Tibial nerve (tissue), 4 donors: ENCODE data around the gene RAPGEF5. TPM values are rescaled to one million over a fixed set of nuclear protein-coding genes. Genes with fewer than 3 reads are reported as not detected.

ENCODE experiments used
- DNase-seq, 2 donors: peaks; one replicate each; pipeline ENCODE4 v3.0.0-alpha.2; 2019; ENCODE audit warnings: low spot score in 2 of 2
- H3K27ac ChIP-seq, 4 donors: fragments of 200-600 bp; sonication (generic) in 3 of 4; one replicate each; pipeline ENCODE4 v1.5.1; 2017 to 2019; ENCODE audit warnings: mild to moderate bottlenecking in 1 of 4
- H3K27me3 ChIP-seq, 2 donors: fragments of 200-600 bp; sonication (generic) in 1 of 2; one replicate each; pipeline versions ENCODE4 v1.5.1 to v1.6.0; 2017 to 2019
- H3K36me3 ChIP-seq, 3 donors: fragments of 200-600 bp; sonication (generic); one replicate each; pipeline ENCODE4 v1.5.1; 2018 to 2019
- H3K4me1 ChIP-seq, 4 donors: fragments of 200-600 bp; sonication (generic) in 3 of 4; one replicate each; pipeline ENCODE4 v1.5.1; 2017 to 2019
- H3K4me3 ChIP-seq, 4 donors: fragments of 200-600 bp; sonication (generic) in 3 of 4; one replicate each; pipeline ENCODE4 v1.5.1; 2017 to 2019; ENCODE audit warnings: mild to moderate bottlenecking in 1 of 4, moderate library complexity in 1 of 4
- H3K9me3 ChIP-seq, 4 donors: fragments of 200-600 bp; sonication (generic) in 3 of 4; one replicate each; pipeline ENCODE4 v1.5.1; 2017 to 2019
- EP300 ChIP-seq, 2 donors: sonication (generic); formaldehyde crosslinking; IDR thresholded peaks; one replicate each; pipeline ENCODE4 v1.6.1; 2017; ENCODE audit warnings: antibody characterized with exemption in 2 of 2, mild to moderate bottlenecking in 1 of 2
- POLR2A ChIP-seq, 2 donors: fragments of 450-650 bp; IDR thresholded peaks; one replicate each; pipeline ENCODE4 v1.6.1; 2017; ENCODE audit warnings: antibody characterized with exemption in 2 of 2, mild to moderate bottlenecking in 2 of 2, moderate library complexity in 2 of 2
- WGBS, 2 donors: methylation state at CpG; one replicate each; pipeline ENCODE4 v1.1.5; 2018; 5-methylcytosine and 5-hydroxymethylcytosine counted together
- total RNA-seq, 4 donors: library from RNA; depleted of rRNA; stranded (reverse); fragments of >200 nt; gene quantifications; one replicate each; pipeline ENCODE4 v1.1.0, GENCODE V29; 2016
- TF ChIP-seq, protein P1 (sequence below), 5 experiments: fragments of 200-600 bp in 3 of 5; fragments of 450-650 bp in 2 of 5; sonication (generic) in 3 of 5; IDR thresholded peaks; one replicate each; pipeline ENCODE4 v1.5.1; 2016 to 2019; ENCODE audit warnings: antibody characterized with exemption in 5 of 5, mild to moderate bottlenecking in 3 of 5, moderate library complexity in 2 of 5

RAPGEF5 gene
- total RNA-seq, 4 donors from 2014 or later: 63.3 to 121 (median 76.9) TPM

DNA sequence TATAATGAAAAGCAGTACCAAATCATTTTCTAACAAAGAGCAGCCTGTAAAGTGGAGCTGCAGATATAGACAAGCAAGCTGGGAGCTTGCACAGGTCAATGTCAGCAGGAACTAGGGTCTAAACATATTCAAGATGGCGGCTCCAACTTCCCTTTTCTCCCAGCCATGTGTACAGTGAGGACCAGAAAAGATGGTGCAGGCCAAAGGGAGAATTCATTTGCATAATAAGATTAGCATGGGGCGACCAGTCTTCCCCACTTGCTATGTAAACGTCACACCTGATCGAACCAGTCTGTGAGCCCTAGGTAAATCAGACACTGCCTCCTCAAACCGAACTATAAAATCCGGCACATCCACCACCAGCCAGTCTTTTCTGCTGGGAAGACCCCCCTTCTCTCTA lies 4.4 kb upstream of the RAPGEF5 start:
- Histone ChIP-seq H3K4me1 (peaks cover 0 to 11% (median 2%) of the 10 kb centered on the region in 4 donors), H3K36me3 (no peaks in the 10 kb centered on the region), H3K9me3 (no peaks in the 10 kb centered on the region), H3K4me3 (no peak overlapping the region), H3K27me3 (peaks cover 0 to 2% of the 10 kb centered on the region in 2 donors), H3K27ac (no peak overlapping the region)
- TF ChIP-seq EP300 (IDR thresholded peaks at IDR 0.05): no peak
- no peak for TF ChIP-seq POLR2A (IDR thresholded peaks at IDR 0.05)
- TF ChIP-seq, protein P1, sequence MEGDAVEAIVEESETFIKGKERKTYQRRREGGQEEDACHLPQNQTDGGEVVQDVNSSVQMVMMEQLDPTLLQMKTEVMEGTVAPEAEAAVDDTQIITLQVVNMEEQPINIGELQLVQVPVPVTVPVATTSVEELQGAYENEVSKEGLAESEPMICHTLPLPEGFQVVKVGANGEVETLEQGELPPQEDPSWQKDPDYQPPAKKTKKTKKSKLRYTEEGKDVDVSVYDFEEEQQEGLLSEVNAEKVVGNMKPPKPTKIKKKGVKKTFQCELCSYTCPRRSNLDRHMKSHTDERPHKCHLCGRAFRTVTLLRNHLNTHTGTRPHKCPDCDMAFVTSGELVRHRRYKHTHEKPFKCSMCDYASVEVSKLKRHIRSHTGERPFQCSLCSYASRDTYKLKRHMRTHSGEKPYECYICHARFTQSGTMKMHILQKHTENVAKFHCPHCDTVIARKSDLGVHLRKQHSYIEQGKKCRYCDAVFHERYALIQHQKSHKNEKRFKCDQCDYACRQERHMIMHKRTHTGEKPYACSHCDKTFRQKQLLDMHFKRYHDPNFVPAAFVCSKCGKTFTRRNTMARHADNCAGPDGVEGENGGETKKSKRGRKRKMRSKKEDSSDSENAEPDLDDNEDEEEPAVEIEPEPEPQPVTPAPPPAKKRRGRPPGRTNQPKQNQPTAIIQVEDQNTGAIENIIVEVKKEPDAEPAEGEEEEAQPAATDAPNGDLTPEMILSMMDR (IDR thresholded peaks at IDR 0.05): no peak
- 91 to 94% methylated on average over 6 of the region's 6 CpGs for WGBS, 2 donors
- no peak for DNase-seq

DNA sequence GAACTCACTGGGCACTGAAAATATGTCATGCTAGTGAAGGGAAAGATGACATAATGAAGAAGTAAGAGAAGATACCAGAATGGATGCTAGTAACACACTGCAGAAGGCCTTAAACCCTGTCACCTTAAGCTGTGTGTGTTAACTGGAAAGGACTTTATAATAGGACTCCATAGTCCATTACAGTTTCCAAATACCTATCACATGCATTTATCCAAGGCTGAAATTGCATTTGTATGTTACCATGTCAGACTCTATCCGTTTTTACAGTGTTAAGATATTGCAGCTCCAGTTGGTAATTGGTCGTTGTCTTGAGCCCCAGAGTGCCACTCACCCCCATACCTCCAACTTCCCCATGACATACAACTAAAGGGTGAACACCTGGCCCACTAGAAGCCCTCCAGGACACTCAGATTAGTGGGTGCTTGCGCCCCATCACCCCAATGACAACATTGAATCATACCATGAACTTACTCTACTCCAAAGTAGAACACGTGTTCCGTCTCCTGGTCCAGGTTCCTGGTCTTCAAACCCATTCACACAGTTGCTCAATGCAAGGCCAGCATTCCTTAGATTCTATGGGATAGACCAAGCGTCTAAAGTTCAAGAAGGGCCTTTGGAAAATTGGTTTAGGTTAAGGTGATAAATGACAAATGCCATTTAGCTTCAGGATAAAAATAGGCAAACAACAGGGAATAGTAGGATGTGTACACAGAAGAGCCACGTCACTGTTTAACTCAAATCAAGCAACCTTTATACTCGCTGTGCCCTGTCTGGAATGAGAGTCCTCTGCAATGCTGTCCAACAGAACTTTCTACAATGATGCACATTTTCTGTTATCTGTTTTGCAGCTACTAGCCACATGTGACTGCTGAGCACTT lies 2.1 kb upstream of the RAPGEF5 start:
- TF ChIP-seq EP300 (IDR thresholded peaks at IDR 0.05) (no peak), POLR2A (IDR thresholded peaks at IDR 0.05) (no peak)
- TF ChIP-seq, protein P1 (IDR thresholded peaks at IDR 0.05): no peak
- 93 to 95% methylated on average over 8 of the region's 8 CpGs for WGBS, 2 donors
- Histone ChIP-seq H3K4me3 (no peak overlapping the region), H3K27me3 (peaks cover 0 to 5% of the 10 kb centered on the region in 2 donors), H3K4me1 (peaks cover 0 to 16% (median 2%) of the 10 kb centered on the region in 4 donors), H3K27ac (no peak overlapping the region), H3K36me3 (no peaks in the 10 kb centered on the region), H3K9me3 (peaks cover 0 to 6% (median 0%) of the 10 kb centered on the region in 4 donors)
- DNase-seq: no peak

DNA sequence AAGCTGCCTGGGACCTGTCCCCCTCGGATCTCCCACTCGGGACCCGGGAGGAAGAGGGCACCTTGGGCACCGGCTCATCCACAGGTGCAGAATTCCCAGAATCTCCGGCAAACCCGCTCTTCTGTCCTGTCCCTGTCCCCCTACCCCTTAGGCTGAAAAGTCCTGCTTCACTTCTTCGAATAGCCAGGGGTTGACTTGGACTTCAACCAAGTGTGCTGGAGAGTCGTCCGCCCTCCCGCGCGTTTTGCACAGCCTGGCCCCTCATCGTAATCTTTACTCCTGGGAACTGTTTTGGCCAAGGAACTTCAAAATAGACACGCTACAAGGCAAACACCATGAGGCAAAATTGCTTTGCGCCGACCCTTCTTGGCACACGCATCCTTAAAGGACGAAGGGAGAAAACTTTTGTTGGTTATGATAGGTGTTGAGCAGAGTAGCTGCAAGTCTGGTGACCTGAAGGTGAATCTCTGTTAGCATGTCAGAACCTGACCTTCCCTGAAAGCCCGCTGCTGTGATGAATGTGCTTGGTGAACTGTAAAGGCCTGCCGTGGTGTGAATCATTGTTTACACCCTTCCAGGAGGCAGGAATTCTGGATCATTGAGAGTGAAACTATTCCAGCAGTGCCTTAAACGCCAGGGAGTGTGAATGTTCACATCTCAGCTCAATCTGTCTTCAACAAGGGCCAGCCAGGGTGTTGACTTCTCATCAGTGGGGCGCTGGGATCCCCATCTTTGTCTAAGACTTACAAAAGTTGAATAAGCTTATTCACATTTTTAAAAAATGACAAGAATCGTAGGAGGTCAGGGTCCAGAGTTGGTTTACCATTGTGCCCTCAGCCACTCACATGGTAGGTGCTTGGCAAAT lies 589 bp upstream of the RAPGEF5 start:
- no peak for DNase-seq
- no peak for TF ChIP-seq EP300 (IDR thresholded peaks at IDR 0.05)
- TF ChIP-seq, protein P1 (IDR thresholded peaks at IDR 0.05): no peak
- no peak for TF ChIP-seq POLR2A (IDR thresholded peaks at IDR 0.05)
- H3K4me1 ChIP-seq: peaks cover 0 to 16% (median 2%) of the 10 kb centered on the region in 4 donors
- peaks cover 0 to 5% of the 10 kb centered on the region in 2 donors for H3K27me3 ChIP-seq
- no peak overlapping the region for H3K27ac ChIP-seq
- WGBS, 2 donors: 39 to 50% methylated on average over 19 to 23 of the region's 23 CpGs
- H3K36me3 ChIP-seq: no peaks in the 10 kb centered on the region
- H3K4me3 ChIP-seq: peak overlapping the region in 2 of 4 donors; percentile 9 to 54
- peaks cover 0 to 16% (median 0%) of the 10 kb centered on the region in 4 donors for H3K9me3 ChIP-seq

DNA sequence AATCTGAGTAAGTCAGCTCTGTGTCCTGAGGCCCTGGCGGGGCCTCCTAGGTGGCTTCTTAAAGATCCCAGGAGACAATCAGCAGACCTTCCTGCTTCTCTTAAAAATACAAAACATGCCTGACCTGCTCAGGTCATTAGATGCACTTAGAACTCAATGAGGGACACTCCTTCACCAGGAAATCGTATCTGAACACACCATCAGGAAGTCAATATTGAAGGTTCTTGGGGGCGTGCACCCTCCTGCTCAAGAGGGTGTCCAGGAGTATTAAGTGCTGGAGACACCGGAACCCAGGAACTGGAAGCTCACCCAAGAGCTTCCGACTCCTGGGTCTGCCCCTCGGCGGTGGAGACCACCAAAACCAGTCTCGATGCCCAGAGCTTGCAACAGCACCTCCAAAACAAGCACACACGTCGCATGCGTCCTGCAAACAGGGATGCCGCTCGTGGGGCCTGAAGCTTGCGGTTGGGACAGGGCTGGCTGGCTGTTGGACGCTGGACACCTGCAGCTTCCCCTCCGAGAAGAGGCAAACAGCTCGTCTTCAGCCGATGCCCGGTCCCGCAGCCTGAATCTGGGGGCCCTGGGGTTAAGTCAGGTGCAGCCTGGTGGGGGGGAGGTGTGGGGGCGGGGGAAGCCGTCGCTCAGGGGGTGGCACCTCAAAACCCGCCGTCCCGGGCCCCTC lies 803 bp downstream of the RAPGEF5 start:
- Histone ChIP-seq H3K9me3 (peaks cover 0 to 16% (median 0%) of the 10 kb centered on the region in 4 donors), H3K27ac (peak overlapping the region in 1 of 4 donors; percentile 47), H3K36me3 (no peaks in the 10 kb centered on the region), H3K27me3 (peaks cover 0 to 5% of the 10 kb centered on the region in 2 donors), H3K4me3 (peak overlapping the region in 2 of 4 donors; percentile 27 to 54), H3K4me1 (peaks cover 0 to 16% (median 2%) of the 10 kb centered on the region in 4 donors)
- no peak for DNase-seq
- WGBS, 2 donors: 26 to 64% methylated on average over 5 to 22 of the region's 26 CpGs
- TF ChIP-seq EP300 (IDR thresholded peaks at IDR 0.05) (no peak), POLR2A (IDR thresholded peaks at IDR 0.05) (no peak)
- TF ChIP-seq, protein P1 (IDR thresholded peaks at IDR 0.05): no peak
